RWPE1 (cell line): Measurements from ENCODE around the gene SHLD1.
"Not testable (repeated sequence)": the region's sequence is repeated elsewhere in the genome, so short reads cannot be mapped to it uniquely, and the experiment has no call there.

Source experiments
- CTCF ChIA-PET: fragments of 350-600 bp; sonication (Branson Sonifier 250); formaldehyde crosslinking; extraction: SDS; loops from one replicate; lab custom pipeline; 2021; lab: Yijun Ruan, JAX
- POLR2A ChIA-PET: fragments of 400-600 bp; formaldehyde crosslinking; extraction: SDS; loops from one replicate; lab custom pipeline; 2020; ENCODE audit warnings: antibody characterized with exemption; ENCODE audit not compliant: low non-redundant PET; lab: Yijun Ruan, JAX
- DNase-seq: peaks from one replicate; pipeline ENCODE4 v3.0.0; 2012; ENCODE audit warnings: low spot score
- H3K27ac ChIP-seq: fragments of 450-650 bp; 2 replicates; pipeline ENCODE4 v1.5.1; 2017
- TF ChIP-seq, protein P1 (sequence below): fragments of 450-650 bp; conservative IDR thresholded peaks from 2 replicates; pipeline ENCODE4 v1.5.1; 2017; ENCODE audit warnings: low read depth, mild to moderate bottlenecking

Gene SHLD1, protein sequence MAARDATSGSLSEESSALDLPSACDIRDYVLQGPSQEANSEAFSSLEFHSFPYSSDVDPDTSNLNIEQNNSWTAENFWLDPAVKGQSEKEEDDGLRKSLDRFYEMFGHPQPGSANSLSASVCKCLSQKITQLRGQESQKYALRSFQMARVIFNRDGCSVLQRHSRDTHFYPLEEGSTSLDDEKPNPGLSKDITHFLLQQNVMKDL

DNA sequence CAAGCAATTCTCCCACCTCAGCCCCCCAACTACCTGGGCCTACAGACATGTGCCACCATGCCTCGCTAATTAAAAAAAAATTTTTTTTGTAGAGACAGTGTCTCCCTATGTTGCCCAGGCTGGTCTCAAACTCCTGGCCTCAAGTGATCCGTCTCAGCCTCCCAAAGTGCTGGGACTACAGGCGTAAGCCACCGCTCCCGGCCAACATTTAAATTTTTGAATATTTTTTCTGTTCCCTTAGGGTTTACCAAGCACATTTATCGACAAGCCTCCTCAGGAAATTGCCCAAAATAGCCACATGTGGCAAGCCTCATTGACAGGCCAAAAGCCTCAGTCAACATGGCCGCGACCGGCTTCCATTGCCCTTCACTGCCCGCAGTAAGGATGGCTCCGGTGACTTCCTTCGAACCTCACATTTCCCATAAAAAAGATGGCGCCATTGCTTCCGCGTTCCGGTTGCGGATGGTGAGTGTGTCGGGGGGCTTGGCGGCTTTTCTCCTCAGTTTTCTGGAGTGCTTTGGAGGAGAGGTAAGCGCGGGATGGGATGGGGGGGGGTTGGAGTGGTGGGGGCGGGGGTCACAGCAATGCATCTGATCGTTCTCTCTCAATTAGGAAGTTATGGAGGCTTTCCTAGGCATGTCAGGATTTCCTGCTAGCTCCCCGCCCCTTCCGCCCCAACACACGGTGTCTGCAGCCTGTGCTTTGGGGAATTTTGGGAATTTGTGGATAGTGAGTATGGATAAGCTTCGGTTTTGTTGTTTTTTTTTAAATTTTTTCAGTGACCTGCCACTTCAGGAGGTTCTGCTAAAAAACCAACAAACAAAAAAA lies at the start of gene SHLD1:
Gene SHLD1 (plus strand): TSS at position 450 of the 828 bp plus-strand sequence. CDS start 22,465 bp downstream, outside the sequence.
- H3K27ac ChIP-seq: peak within 1 kb of the TSS; percentile 92
- DNase-seq: peak; percentile 75
- ChIA-PET CTCF (interaction anchor here (0.6 to 1.2 kb wide), 3 partner anchors 38 to 1905 kb away, joined by 3 to 4 read pairs (median 3); no protein-coding TSS in a partner anchor), POLR2A (interaction anchor here (0.8 kb wide), 1 partner anchor 31 kb away, joined by 4 read pairs; no protein-coding TSS in a partner anchor)
- TF ChIP-seq, protein P1, sequence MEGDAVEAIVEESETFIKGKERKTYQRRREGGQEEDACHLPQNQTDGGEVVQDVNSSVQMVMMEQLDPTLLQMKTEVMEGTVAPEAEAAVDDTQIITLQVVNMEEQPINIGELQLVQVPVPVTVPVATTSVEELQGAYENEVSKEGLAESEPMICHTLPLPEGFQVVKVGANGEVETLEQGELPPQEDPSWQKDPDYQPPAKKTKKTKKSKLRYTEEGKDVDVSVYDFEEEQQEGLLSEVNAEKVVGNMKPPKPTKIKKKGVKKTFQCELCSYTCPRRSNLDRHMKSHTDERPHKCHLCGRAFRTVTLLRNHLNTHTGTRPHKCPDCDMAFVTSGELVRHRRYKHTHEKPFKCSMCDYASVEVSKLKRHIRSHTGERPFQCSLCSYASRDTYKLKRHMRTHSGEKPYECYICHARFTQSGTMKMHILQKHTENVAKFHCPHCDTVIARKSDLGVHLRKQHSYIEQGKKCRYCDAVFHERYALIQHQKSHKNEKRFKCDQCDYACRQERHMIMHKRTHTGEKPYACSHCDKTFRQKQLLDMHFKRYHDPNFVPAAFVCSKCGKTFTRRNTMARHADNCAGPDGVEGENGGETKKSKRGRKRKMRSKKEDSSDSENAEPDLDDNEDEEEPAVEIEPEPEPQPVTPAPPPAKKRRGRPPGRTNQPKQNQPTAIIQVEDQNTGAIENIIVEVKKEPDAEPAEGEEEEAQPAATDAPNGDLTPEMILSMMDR: no peak

DNA sequence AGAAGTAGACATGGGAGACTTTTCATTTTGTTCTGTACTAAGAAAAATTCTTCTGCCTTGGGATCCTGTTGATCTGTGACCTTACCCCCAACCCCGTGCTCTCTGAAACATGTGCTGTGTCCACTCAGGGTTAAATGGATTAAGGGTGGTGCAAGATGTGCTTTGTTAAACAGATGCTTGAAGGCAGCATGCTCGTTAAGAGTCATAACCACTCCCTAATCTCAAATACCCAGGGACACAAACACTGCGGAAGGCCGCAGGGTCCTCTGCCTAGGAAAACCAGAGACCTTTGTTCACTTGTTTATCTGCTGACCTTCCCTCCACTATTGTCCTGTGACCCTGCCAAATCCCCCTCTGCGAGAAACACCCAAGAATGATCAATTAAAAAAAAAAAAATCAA lies 47.9 kb upstream of the SHLD1 start:
- DNase-seq, POLR2A ChIA-PET, H3K27ac ChIP-seq, CTCF ChIA-PET: not testable (repeated sequence)

DNA sequence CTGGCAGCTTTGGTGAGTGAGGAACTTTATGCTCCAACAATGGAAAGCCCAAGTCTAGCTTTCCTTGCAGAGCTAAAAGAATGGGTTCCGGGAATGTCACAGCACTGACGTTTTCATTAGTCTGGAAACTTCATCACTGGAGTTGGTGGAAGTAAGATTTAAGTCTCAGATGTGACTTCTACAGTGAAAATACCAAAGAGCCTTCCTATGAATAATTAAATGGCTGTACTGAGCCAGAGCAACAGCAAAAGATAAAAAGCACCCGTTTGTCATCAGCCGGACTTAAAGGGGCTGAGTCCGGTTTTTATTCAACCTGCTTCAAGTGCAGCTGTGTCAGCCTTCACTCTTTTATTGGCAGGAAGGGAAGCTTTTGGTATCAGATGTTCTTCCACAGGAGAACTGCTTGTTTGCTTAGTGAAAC lies 46.5 kb upstream of the SHLD1 start:
- ChIA-PET CTCF (no interaction called here), POLR2A (no interaction called here)
- DNase-seq: no peak
- TF ChIP-seq, protein P1: no peak
- no peak overlapping the region for H3K27ac ChIP-seq

DNA sequence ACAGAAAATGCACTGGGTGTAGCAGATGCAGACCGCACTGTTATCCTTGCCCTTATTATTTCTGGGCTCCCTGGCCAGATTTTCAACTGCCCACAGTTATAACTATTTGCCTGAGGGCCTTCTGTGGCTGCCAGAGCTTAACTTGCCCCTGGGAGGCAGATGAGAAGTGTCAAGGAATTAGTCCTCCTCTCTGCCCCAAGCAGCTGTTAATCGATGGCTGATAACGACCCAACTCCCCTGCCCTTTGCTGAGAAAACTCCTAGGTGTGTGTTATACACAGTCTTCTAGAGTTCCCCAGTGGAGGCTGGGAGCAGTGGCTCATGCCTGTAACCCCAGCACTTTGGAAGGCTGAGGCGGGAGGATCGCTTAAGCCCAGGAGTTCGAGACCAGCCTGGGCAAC lies 44.4 kb upstream of the SHLD1 start:
- CTCF ChIA-PET: interaction anchor here (0.6 kb wide), 1 partner anchor 56 kb away, joined by 4 read pairs; no protein-coding TSS in a partner anchor
- no peak overlapping the region for H3K27ac ChIP-seq
- no peak for DNase-seq
- POLR2A ChIA-PET: no interaction called here
- TF ChIP-seq, protein P1: no peak

DNA sequence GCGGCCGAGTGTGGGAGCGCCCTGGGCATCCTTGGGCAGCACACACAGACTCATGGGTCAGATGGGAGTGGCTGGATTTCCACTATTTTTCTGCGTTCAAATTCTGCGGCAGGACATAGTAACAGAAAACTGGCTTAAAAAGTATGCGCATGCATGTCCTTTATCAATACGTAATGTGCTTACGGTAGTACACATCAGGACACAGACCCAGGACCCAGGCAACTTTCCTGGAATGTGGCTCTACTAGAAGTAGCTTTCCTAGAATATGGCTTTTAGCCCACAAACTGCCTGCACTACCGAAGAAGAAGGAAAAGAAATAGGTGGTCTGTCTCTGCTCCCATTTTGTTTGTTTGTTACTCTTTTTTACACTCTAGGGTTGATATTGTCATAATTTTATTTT lies 43.4 kb upstream of the SHLD1 start:
- ChIA-PET CTCF (no interaction called here), POLR2A (no interaction called here)
- no peak for DNase-seq
- no peak overlapping the region for H3K27ac ChIP-seq
- TF ChIP-seq, protein P1: no peak

DNA sequence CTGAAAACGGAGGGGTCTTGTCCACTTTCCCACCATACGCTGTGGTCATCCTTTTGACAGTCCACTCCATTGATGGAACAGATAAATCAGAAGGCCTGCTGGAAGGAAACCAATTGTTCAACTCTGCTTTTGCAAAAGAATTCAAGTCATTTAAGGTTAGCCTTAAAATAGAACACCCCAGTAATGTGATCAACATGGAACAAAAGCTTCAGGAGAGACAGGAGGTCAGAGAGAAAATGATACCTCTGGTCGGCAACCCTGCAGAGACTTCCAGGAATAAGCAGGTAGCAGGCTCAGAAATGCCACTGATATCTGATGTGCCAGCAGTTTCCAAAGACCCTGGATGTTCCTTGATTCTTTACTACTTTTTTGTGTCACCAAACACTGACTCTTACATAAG lies 39.6 kb upstream of the SHLD1 start:
- TF ChIP-seq, protein P1: no peak
- no peak overlapping the region for H3K27ac ChIP-seq
- DNase-seq: no peak
- CTCF ChIA-PET: no interaction called here
- POLR2A ChIA-PET: no interaction called here
